A204.1 (cell line): Measurements from ENCODE around the gene TAF6.

Experiments
- FAIRE-seq: peaks from 2 replicates; lab custom pipeline; 2012; peaks lifted over from hg19 to GRCh38; lab: Jason Lieb, UNC

The TAF6 gene

DNA sequence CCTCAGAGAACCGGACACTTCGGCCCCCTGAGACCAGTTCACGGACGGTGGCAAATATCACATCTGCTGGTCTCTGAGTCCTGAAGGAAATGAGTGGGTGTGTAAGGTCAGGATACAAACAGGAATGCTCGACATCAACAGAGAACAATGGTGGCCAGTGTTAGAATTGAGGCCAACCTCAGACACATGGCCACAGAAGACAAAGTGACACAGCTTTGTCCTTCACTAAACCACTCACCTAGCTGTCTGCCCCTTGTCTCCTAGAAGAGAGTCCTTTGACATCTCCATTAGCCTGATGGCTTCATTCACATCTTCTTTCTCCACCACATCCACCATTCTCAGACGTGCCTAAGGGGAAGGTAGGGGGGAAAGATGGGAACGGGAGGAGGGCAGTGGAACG, 26.1 kb downstream of the TAF6 start:
- no peak for FAIRE-seq

DNA sequence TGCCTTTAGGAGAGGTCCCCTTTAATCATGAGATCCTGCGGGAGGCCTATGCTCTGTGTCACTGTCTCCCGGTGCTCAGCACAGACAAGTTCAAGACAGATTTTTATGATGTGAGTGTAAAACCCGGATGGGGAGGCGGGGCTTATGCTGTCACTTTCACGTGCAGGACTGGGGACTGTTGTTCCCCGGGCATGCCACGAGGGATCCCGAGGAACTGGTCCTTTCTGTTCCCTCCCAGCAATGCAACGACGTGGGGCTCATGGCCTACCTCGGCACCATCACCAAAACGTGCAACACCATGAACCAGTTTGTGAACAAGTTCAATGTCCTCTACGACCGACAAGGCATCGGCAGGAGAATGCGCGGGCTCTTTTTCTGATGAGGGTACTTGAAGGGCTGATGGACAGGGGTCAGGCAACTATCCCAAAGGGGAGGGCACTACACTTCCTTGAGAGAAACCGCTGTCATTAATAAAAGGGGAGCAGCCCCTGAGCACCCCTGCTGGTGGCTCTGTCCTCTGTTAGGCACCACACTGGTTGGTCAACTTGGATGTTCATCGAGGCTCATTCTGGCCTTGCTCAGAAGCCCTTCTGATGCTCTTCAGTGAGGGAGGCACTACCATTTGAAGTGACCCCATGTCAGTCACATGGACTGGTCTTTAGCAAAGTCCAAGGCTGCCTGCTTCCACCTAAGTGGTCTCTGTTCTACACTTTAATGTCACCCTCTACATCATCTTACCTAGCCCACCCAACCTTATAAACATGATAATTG, 27.6 kb downstream of the TAF6 start:
- no peak for FAIRE-seq

DNA sequence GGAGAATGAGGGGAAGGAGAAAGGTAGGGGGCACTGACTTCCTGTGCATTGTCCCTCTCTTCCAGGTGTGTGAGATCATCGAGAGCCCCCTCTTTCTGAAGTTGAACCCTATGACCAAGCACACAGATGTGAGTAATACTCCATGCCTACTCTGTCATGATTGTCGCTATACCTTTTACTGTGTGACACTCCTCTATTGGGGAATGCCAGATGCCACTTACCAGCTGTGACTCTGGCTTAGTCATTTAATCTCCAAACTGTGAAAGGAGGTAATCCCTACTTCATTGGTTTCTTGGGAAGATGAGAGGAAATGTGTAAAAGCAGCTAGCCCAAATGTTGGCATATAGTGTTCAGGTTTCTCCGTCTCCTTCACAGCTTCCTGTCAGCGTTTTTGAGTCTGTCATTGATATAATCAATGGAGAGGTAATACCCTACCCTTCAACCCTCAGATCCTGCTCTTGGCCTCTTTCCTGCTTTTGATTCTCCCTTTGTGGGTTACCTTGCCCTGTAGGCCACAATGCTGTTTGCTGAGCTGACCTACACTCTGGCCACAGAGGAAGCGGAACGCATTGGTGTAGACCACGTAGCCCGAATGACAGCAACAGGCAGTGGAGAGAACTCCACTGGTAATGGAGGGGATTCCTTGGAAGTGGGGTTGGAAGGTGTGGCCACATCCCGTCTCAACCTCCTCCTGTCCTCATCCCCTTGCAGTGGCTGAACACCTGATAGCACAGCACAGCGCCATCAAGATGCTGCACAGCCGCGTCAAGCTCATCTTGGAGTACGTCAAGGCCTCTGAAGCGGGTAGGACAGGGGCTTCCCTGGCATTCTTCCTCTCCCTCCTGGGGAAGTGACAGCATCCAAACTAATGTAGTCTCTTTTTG, 28.4 kb downstream of the TAF6 start:
- no peak for FAIRE-seq

DNA sequence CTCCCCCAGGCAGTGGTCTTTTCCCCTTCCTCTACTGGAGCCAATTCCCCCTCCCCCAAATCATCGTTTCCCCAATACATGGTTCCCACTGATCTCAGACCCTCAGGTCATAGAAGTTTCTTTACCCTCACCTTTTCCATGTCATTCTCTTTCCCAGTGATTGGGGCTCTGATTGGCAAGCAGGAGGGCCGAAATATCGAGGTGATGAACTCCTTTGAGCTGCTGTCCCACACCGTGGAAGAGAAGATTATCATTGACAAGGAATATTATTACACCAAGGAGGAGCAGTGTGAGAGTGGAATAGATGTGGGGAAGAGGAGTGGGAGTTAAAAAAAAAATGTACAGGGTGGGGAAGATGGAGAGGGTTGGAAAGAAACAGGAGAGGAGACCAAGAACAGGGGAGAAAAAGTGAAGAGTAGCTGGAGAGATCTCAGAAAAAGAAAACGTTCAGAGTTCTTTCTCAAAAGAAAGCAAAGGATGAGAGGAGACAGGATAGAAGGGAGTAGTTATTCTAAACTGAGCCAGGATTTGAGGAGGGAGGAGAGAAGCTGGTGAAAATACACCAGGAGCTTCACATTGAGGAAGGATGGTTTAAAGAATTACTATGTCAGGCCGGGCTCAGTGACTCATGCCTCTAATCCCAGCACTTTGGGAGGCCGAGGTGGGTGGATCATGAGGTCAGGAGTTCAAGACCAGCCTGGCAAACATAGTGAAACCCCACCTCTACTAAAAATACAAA, 29.5 kb downstream of the TAF6 start:
- FAIRE-seq: no peak

DNA sequence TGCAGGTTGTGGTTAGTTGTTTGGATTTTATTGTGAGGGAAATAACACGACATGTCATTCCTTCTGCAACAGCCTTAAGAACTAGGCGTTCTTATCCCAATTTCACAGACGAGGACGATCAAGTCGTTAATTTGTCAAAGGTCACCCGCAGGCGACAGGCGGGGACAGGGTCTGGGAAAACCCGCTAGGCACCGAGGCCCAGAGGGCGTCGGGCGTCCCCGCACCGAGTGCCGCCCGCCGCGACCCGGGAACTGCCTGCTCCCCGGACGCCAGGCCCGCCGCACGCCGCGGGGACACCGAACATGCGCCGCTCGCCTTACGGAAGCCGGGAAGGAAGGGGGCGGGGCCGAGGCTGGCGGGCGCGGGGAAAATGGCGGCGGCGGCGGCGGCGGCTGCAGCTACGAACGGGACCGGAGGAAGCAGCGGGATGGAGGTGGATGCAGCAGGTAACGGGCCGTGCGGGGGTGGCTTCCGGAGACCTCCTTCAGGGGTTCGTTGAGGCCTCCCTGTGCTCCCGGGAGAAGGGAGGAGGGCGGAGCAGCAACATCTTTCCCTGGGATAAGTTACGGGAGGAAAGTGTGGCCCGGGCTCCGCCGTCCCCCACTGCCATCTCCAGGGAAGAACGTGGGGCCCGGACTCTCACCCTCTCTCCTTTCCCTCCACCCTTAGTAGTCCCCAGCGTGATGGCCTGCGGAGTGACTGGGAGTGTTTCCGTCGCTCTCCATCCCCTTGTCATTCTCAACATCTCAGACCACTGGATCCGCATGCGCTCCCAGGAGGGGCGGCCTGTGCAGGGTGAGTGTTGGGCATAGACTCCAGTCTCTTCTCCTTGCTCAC, 30.3 kb downstream of the TAF6 start, which contains the start of gene COPS6:
COPS6 (plus strand) TSS at position 349 of the 837 bp plus-strand sequence; CDS start at position 371, 22 bp downstream.
- no peak for FAIRE-seq

DNA sequence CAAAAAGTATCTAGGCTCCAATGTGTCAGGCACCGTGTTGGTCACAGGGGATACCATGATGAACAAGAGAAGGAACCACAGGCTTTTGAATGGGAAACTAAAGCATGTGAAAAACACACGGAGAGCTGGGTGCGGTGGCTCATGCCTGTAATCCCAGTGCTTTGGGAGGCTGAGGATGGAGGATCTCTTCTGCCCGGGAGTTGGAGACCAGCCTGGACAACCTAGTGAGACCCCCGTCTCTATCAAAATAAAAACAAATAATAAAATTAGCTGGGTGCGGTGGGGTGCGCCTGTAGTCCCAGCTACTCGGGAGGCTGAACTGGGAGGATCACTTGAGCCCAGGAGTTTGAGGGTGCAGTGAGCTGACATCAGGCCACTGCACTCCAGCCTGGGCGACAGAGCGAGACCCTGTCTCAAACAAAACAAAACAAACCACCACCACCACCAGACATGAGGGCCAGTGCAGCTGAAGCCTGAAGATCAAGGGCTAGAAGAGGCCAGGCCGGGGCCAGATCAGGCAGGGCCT, 31.0 kb downstream of the TAF6 start:
- FAIRE-seq: no peak

DNA sequence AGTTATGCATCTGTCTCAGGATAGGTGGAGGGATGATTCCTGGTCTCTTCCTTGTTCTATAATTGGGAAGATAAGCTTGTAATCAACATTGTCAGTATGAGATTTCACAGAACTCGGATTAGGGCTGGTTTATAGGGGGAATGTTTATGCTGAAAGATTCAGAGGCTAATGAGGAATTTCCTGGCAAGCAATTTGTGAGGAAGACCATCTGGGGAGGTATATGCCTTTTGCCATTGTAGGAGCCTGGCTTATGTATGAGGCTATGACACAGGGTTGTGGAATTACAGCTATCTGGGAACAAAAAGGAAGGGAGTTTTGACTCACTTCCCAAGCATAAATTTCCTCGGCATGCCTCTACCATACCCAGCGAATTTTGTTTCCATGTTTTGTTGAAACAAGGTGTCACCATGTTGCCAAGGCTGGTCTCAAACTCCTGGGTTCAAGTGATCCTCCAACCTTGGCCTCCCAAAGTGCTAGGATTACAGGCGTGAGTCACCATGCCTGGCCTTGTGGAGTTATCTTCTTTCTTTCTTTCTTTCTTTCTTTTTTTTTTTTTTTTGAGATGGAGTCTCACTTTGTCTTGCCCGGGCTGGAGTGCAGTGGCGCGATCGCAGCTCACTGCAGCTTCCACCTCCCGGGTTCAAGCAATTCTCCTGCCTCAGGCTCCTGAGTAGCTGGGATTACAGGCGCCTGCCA, 32.0 kb downstream of the TAF6 start:
- FAIRE-seq: peak; percentile 77

DNA sequence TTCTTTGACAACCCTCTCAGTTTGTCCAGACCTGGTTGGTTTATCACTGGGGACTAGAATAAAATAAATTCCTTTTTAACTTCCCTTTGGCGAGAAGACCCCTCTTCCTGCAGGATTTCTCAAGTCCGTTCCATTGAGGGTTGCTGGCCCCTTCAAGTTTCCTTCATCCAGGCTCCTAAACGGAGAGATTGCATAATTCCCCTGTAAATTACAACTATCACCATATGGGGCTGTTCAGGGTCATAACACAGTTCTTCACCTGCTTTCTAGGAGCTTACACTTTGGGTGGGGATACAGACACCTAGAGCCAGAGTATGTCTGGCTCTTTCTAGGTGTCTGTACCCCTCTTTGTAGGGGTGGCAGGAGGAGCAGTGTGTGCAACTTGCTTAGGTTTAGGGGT, 33.6 kb downstream of the TAF6 start:
- no peak for FAIRE-seq

DNA sequence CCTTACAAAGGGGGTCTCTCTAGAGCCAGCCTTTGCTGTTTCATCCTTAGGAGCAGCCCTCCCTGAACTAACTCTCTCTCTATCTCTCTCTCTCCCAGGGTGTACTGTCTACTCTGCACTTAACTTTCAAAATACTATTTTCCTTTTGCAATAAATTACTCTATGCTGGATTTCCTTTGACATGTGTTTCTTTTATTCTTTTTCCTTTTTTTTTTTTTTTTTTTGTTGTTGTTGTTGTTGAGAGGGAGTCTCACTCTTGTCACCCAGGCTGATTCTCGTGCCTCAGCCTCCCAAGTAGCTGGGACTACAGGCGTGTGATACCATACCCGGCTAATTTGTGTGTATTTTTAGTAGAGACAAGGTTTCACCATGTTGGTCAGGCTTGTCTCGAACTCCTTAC, 36.2 kb downstream of the TAF6 start:
- FAIRE-seq: no peak

DNA sequence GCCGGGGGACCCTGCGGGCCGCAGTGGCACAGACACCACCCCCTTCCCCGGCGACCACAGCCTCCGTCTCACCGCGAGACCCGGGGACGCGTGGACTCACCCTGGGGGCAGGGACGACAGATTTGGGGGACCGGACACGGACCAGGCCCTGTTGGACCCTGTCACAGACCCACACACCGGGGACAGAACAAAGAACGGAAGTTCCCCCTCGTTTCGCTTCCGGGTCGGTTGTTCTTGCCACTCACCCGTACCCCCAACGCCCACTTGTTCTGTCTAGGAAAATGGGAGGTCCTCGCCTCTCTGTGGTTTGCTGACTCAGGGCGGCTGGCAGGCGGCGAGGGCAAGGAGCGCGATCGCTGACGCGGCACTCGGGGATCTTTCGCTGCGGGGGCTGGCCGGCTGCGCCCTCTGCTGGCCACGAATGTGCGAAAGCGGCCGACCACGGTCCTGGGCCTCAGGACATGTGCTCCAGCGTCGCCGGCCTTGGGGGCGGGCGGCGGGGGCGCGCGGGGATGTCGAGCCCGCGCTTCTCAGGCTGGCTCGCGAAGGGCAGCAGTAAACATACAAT, 37.5 kb downstream of the TAF6 start, which contains the start of gene ZNF3:
ZNF3 (minus strand) TSS at position 189 of the 568 bp plus-strand sequence. CDS start 4,366 bp downstream, outside the sequence.
- FAIRE-seq: peak; percentile 98

DNA sequence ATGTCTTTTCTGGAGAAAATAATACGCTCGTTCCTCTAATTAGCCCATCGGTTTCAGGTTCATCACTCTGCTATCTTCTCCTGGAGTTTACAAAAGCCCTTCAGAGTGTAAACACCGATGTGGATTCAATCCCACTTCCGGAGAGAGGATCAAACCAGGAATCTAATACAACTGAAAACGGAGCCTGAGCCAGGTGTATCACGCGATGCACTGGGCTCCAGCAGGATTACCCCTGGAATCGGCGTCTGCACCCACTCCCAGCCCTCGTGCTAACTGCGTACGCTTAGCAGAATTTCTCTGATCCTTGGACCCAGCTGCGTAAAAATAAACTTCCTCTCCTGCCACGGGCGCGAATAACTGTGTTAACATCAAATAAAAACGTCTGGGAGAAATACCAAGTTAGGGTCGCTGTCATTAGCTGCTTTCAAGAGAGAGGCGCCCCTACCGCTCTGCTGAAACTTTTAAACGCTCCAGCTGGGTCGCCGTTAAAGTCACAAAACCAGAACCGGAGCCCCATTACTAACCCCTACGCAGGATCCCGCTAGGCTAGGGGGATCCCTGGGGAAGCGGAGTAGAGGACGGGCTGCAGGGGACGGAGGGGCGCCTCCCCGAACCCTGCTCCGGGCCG, 38.1 kb downstream of the TAF6 start:
- no peak for FAIRE-seq

DNA sequence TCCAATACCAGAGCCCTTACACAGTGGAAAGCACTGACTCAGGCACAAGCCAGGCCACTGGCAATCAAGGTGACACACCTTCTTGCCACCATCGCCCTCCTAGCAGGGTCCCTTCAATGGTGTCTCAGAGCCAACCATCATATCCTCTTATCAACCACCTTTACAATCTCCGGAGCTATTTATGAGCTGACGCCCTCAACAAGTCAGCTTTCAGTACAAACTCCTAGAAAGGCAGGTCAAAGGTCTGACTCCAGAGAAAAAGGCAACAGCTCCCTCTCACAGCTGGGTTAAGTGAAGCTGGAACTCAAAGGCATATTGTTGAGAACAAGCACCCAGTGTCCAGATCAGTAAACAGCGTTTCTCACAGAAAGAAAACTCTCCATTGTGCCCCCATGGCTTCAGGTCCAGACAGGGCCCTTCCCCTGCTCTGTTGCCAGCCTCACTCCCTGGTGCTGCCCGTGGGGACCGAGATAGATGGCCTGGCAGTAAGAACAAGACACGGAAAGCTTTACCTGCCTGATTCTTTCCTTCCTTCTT, 40.1 kb downstream of the TAF6 start:
- no peak for FAIRE-seq

DNA sequence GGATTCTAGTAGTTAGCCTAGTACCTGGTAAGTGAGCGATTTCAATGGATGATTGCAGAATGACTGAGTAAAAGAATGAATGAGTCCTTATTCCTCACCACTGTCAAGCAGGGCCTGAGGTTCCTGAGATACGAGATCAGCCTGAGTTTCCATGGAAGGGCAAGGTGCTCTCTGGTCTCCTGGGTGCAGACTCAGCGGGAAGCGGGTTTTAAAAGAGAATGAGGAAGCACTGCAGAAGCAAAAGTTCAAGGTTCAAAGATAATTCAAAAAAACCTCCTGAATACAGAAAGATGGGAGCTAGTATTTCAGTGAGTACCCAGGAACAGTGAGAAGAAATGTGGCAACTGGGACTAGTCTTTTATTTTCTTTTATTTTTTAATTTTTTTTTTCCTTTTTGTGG, 42.0 kb downstream of the TAF6 start:
- no peak for FAIRE-seq

DNA sequence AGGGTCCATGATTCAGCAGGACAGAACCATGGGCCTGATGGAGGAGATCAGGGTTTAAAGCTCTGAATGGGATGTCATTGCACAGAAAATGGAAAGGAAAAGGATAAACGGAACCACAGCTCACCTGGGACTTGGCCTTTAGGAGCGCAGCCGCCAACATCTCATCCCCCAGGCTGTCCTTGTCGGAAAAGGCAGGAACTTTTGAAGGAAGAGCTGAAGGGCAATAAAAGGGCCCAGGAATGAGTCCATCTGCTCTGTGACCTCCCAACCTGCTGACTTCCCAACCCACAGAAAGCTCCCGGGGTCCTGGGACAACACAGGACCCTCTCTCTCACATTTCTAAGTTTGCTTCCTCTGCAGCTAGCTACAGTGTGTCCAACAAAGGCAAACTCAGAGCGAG, 43.7 kb downstream of the TAF6 start:
- FAIRE-seq: no peak

DNA sequence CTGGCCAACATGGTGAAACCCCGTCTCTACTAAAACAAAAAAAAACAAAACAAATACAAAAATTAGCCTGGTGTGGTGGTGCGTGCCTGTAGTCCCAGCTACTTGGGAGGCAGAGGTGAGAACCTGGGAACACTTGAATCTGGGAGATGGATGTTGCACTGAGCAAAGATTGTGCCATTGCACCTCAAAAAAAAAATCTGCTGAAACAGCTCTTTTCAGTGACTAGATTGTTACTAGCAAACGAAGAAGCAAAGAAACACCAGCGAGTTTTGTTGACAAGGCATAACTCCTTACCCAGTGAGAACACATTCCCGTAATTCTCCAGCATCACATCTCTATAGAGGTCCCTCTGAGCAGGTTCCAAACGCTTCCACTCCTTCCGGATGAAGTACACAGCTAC, 44.3 kb downstream of the TAF6 start:
- FAIRE-seq: no peak

DNA sequence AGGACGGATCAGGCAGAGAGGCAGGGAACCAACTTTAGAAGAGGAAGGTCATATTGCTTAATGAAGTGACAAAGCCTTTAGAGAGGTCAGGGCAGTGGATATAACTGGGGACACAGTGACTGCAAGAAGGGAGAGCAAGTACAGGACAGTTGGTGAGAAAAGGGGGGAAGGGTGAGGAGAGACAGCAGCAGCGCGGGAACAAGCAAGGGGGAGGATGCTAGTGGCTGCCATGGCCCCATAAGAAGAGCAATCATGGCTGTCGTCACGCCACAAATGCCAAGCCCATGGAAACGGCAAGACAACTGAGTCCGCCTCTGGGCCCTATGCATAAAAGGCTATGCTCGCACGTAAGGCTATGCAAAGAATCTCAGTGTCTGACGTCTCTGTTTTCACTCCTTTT, 46.7 kb downstream of the TAF6 start:
- FAIRE-seq: no peak

DNA sequence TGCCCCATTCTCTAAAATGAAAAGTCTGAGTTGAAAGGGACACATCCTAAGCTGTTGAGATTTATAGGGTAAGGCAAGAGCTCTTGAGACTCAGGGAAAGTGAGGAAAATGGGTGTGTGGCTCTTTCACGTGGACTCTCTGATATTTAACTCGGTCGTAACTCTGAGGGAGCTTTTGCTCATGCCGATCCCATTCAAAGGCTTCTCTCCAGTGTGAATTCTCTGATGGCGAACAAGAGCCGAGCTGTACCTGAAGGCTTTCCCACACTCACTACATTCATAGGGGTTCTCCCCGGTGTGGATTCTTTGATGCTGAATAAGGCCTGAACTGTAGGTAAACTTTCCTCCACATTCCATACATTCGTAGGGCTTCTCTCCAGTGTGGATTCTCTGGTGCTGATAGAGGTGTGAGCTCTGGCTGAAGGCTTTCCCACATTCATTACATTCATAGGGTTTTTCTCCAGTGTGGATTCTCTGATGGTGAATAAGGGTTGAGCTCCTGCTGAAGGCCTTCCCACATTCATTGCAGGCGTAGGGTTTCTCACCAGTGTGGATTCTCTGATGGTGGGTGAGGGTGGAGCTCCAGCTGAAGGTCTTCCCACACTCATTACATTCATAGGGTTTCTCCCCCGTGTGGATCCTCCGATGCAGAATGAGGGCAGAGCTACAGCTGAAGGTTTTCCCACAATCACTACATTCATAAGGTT, 48.0 kb downstream of the TAF6 start:
- no peak for FAIRE-seq

DNA sequence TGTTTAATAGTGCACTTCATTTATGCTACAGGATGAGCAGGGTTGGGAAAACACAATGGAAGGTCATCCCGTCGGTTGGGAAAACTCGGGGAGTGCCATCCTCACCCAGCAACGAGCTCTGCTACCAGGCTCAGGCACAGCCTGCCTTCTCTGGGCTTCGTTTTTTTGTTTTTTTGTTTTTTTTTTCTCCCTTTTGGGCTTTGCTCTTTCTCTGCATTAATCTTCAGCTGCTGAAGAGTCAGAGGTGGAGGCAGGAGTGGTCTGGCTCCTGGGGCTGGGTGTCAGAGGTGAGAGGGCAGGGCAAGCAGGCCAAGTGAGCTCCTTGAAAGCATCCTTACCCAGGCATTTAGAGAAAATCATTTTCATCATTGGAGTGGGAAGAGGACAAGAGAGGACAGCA, 49.2 kb downstream of the TAF6 start:
- no peak for FAIRE-seq

DNA sequence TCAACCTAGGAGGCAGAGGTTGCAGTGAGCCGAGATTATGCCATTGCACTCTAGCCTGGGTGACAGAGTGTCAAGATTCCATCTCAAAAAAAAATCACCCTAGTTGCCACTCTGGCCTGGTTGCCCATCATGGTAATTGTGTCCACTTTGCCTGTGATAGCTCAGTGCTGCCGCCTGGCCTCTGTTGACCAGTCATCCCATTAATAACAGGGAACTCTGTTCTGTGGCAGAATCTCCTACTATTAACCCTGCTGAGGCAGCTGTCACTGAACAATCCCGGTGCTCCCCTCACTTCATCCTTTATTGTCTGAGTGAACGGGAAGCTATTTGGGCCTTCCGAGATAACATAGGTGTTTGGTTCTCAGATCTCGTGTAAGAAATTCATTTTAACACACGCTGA, 52.2 kb downstream of the TAF6 start:
- FAIRE-seq: no peak
